ENCODE data around the gene KIF16B.

The KIF16B gene

GRCh38 chr20:16400234-16400633 is 173.0 kb downstream of the KIF16B start:
- no peak for DNase-seq (ENCODE audit: low read depth in 2 of 2)

- DNase-seq (ENCODE audit: low read depth in 2 of 2), result no peak
These were observed 173.4 kb downstream of the KIF16B start for GRCh38 chr20:16399801-16400200.

GRCh38 chr20:16397086-16397485 is 176.2 kb downstream of the KIF16B start:
- no peak for DNase-seq (ENCODE audit: low read depth in 2 of 2)

GRCh38 chr20:16395366-16395765 is 177.9 kb downstream of the KIF16B start:
- no peak for DNase-seq (ENCODE audit: low read depth in 2 of 2)

GRCh38 chr20:16394784-16395183 is 178.5 kb downstream of the KIF16B start:
- DNase-seq (ENCODE audit: low read depth in 2 of 2), result no peak

- no peak for DNase-seq (ENCODE audit: low read depth in 2 of 2)
These were observed 179.4 kb downstream of the KIF16B start for GRCh38 chr20:16393836-16394235.

GRCh38 chr20:16393297-16393696 is 180.0 kb downstream of the KIF16B start:
- no peak for DNase-seq (ENCODE audit: low read depth in 2 of 2)

- DNase-seq (ENCODE audit: low read depth in 2 of 2), result no peak
These were observed 180.9 kb downstream of the KIF16B start for GRCh38 chr20:16392346-16392745.

- no peak for DNase-seq (ENCODE audit: low read depth in 2 of 2)
These were observed 182.3 kb downstream of the KIF16B start for GRCh38 chr20:16390991-16391390.

GRCh38 chr20:16388731-16389130 is 184.5 kb downstream of the KIF16B start:
- no peak for DNase-seq (ENCODE audit: low read depth in 2 of 2)

- no peak for DNase-seq (ENCODE audit: low read depth in 2 of 2)
These were observed 185.6 kb downstream of the KIF16B start for GRCh38 chr20:16387666-16388065.

- no peak for DNase-seq (ENCODE audit: low read depth in 2 of 2)
These were observed 187.4 kb downstream of the KIF16B start for GRCh38 chr20:16385891-16386290.

- DNase-seq (ENCODE audit: low read depth in 2 of 2), result no peak
These were observed 187.8 kb downstream of the KIF16B start for GRCh38 chr20:16385462-16385861.

GRCh38 chr20:16381444-16381843 is 191.8 kb downstream of the KIF16B start:
- DNase-seq (ENCODE audit: low read depth in 2 of 2), result no peak

GRCh38 chr20:16378712-16379370 is 194.4 kb downstream of the KIF16B start:
- DNase-seq (ENCODE audit: low read depth in 2 of 2), result no peak

- no peak for DNase-seq (ENCODE audit: low read depth in 2 of 2)
These were observed 195.1 kb downstream of the KIF16B start for GRCh38 chr20:16378122-16378521.

GRCh38 chr20:16369441-16369840 is 203.8 kb downstream of the KIF16B start:
- DNase-seq (ENCODE audit: low read depth in 2 of 2), result no peak

- no peak for DNase-seq (ENCODE audit: low read depth in 2 of 2)
These were observed 204.5 kb downstream of the KIF16B start for GRCh38 chr20:16368645-16369292.

- DNase-seq (ENCODE audit: low read depth in 2 of 2), result no peak
These were observed 205.2 kb downstream of the KIF16B start for GRCh38 chr20:16367948-16368560.

- no peak for DNase-seq (ENCODE audit: low read depth in 2 of 2)
These were observed 206.7 kb downstream of the KIF16B start for GRCh38 chr20:16366529-16366928.

GRCh38 chr20:16364320-16364687 is 208.9 kb downstream of the KIF16B start:
- no peak for DNase-seq (ENCODE audit: low read depth in 2 of 2)

- DNase-seq (ENCODE audit: low read depth in 2 of 2), result no peak
These were observed 209.5 kb downstream of the KIF16B start for GRCh38 chr20:16363506-16364319.
